ENCODE measurements around the gene TIGD3. TPM values are rescaled to one million over a fixed set of nuclear protein-coding genes. Genes with fewer than 3 reads are reported as not detected.

Gene TIGD3
- total and polyA plus RNA-seq, 2 of the 13 experiments (the other 11 are each of a cell fraction or from before 2014, with no cell fraction given): 0.49 to 4.9 TPM

DNA sequence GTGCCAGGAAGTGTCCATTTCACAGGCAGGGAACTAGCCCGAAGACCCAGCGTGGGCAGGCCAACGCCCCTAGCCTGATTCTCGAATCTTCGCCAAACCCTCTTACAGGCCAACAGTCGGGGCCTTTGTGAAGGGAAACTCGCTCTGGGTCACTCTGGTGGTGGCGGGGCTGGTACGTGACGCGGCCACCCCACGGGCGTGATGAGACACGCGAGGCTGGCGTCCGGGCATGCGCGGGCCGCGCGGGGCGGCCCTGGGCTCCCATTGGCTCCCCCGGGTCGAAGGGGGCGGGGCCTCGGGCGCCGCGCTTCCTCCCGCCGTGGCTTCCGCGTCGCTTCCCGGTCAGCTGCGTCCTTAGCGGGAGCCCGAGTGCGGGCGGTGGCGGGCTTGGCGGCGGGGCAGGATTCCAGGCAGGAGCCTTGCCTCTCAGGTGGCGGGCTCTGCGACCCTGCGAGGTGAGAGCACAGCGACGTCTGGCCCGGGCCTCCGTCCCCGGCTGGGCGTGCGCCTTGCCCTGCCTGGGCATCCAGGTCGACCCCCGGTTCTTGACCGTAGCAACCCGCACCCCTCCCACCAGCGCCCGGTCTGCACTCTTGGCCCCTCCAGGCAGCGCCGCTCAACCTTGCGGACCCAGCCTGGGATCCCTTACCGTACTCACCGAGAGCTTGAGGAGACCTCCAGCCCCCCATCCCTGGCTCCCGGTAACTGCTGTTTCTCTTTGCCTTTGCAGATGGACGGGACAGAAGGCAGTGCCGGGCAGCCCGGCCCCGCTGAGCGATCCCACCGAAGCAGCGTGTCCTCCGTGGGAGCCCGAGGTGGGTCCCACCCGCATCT is 32.0 kb downstream of the TIGD3 start, which contains the start of gene FRMD8 (continued):
- TF ChIP-seq, protein P1, sequence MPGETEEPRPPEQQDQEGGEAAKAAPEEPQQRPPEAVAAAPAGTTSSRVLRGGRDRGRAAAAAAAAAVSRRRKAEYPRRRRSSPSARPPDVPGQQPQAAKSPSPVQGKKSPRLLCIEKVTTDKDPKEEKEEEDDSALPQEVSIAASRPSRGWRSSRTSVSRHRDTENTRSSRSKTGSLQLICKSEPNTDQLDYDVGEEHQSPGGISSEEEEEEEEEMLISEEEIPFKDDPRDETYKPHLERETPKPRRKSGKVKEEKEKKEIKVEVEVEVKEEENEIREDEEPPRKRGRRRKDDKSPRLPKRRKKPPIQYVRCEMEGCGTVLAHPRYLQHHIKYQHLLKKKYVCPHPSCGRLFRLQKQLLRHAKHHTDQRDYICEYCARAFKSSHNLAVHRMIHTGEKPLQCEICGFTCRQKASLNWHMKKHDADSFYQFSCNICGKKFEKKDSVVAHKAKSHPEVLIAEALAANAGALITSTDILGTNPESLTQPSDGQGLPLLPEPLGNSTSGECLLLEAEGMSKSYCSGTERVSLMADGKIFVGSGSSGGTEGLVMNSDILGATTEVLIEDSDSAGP (CRISPR knock-in tag; IDR thresholded peaks at IDR 0.05; ENCODE audit: borderline replicate concordance): peak; percentile 74; the same call in 1 of the 2 replicates
- TF ChIP-seq AKAP8 (CRISPR knock-in tag; IDR thresholded peaks at IDR 0.05) (peak; percentile 74; the same call in 1 of the 2 replicates), IKZF4 (CRISPR knock-in tag; IDR thresholded peaks at IDR 0.05; ENCODE audit: borderline replicate concordance, low read depth, not compliant biosample characterization) (no peak), ZBTB7B (CRISPR knock-in tag; IDR thresholded peaks at IDR 0.05) (0 out of 2 replicates have a peak, but pooled peaks have one; percentile 24), ZNF547 (CRISPR knock-in tag; IDR thresholded peaks at IDR 0.05) (peak; percentile 76), HOXA7 (CRISPR knock-in tag; IDR thresholded peaks at IDR 0.05) (no peak), HMG20B (CRISPR knock-in tag; conservative IDR thresholded peaks at IDR 0.05) (no peak), ZZZ3 (CRISPR knock-in tag; IDR thresholded peaks at IDR 0.05; ENCODE audit: borderline replicate concordance) (peak; percentile 75; the same call in 1 of the 2 replicates), ZFP37 (CRISPR knock-in tag; IDR thresholded peaks at IDR 0.05; ENCODE audit: borderline replicate concordance) (0 out of 2 replicates have a peak, but pooled peaks have one; percentile 24), GFI1 (CRISPR knock-in tag; IDR thresholded peaks at IDR 0.05; ENCODE audit: borderline replicate concordance) (no peak), MIER3 (CRISPR knock-in tag; IDR thresholded peaks at IDR 0.05; ENCODE audit: borderline replicate concordance) (no peak), SP5 (CRISPR knock-in tag; IDR thresholded peaks at IDR 0.05; ENCODE audit: borderline replicate concordance, low read depth) (no peak), SNAPC2 (CRISPR knock-in tag; IDR thresholded peaks at IDR 0.05) (peak; percentile 76; the same call in 1 of the 2 replicates), ZNF180 (CRISPR knock-in tag; IDR thresholded peaks at IDR 0.05; ENCODE audit: borderline replicate concordance, low read depth) (no peak), SMC3 (IDR thresholded peaks at IDR 0.05; ENCODE audit: low read length) (no peak), MED8 (CRISPR knock-in tag; IDR thresholded peaks at IDR 0.05; ENCODE audit: insufficient replicate concordance) (peak; percentile 68)
- TF ChIP-seq, protein P2, sequence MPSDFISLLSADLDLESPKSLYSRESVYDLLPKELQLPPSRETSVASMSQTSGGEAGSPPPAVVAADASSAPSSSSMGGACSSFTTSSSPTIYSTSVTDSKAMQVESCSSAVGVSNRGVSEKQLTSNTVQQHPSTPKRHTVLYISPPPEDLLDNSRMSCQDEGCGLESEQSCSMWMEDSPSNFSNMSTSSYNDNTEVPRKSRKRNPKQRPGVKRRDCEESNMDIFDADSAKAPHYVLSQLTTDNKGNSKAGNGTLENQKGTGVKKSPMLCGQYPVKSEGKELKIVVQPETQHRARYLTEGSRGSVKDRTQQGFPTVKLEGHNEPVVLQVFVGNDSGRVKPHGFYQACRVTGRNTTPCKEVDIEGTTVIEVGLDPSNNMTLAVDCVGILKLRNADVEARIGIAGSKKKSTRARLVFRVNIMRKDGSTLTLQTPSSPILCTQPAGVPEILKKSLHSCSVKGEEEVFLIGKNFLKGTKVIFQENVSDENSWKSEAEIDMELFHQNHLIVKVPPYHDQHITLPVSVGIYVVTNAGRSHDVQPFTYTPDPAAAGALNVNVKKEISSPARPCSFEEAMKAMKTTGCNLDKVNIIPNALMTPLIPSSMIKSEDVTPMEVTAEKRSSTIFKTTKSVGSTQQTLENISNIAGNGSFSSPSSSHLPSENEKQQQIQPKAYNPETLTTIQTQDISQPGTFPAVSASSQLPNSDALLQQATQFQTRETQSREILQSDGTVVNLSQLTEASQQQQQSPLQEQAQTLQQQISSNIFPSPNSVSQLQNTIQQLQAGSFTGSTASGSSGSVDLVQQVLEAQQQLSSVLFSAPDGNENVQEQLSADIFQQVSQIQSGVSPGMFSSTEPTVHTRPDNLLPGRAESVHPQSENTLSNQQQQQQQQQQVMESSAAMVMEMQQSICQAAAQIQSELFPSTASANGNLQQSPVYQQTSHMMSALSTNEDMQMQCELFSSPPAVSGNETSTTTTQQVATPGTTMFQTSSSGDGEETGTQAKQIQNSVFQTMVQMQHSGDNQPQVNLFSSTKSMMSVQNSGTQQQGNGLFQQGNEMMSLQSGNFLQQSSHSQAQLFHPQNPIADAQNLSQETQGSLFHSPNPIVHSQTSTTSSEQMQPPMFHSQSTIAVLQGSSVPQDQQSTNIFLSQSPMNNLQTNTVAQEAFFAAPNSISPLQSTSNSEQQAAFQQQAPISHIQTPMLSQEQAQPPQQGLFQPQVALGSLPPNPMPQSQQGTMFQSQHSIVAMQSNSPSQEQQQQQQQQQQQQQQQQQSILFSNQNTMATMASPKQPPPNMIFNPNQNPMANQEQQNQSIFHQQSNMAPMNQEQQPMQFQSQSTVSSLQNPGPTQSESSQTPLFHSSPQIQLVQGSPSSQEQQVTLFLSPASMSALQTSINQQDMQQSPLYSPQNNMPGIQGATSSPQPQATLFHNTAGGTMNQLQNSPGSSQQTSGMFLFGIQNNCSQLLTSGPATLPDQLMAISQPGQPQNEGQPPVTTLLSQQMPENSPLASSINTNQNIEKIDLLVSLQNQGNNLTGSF (CRISPR knock-in tag; IDR thresholded peaks at IDR 0.05): 0 out of 2 replicates have a peak, but pooled peaks have one; percentile 46
- TF ChIP-seq, protein P3, sequence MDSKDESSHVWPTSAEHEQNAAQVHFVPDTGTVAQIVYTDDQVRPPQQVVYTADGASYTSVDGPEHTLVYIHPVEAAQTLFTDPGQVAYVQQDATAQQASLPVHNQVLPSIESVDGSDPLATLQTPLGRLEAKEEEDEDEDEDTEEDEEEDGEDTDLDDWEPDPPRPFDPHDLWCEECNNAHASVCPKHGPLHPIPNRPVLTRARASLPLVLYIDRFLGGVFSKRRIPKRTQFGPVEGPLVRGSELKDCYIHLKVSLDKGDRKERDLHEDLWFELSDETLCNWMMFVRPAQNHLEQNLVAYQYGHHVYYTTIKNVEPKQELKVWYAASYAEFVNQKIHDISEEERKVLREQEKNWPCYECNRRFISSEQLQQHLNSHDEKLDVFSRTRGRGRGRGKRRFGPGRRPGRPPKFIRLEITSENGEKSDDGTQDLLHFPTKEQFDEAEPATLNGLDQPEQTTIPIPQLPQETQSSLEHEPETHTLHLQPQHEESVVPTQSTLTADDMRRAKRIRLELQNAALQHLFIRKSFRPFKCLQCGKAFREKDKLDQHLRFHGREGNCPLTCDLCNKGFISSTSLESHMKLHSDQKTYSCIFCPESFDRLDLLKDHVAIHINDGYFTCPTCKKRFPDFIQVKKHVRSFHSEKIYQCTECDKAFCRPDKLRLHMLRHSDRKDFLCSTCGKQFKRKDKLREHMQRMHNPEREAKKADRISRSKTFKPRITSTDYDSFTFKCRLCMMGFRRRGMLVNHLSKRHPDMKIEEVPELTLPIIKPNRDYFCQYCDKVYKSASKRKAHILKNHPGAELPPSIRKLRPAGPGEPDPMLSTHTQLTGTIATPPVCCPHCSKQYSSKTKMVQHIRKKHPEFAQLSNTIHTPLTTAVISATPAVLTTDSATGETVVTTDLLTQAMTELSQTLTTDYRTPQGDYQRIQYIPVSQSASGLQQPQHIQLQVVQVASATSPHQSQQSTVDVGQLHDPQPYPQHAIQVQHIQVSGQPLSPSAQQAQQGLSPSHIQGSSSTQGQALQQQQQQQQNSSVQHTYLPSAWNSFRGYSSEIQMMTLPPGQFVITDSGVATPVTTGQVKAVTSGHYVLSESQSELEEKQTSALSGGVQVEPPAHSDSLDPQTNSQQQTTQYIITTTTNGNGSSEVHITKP (CRISPR knock-in tag; IDR thresholded peaks at IDR 0.05; ENCODE audit: low read depth): peak; percentile 25; the same call in 1 of the 2 replicates
